K562 treated with DMSO at 1 percent for 12 hours (cell line): Measurements from ENCODE around the gene TGDS. TPM values are rescaled to one million over a fixed set of nuclear protein-coding genes. Genes with fewer than 3 reads are reported as not detected.

ENCODE experiments used
- total RNA-seq: library from RNA; unstranded; fragments of 300-600 nt; gene quantifications from 2 replicates; pipeline ENCODE4 v1.2.3, GENCODE V29; 2022; ENCODE audit not compliant: insufficient read depth

TGDS gene, protein sequence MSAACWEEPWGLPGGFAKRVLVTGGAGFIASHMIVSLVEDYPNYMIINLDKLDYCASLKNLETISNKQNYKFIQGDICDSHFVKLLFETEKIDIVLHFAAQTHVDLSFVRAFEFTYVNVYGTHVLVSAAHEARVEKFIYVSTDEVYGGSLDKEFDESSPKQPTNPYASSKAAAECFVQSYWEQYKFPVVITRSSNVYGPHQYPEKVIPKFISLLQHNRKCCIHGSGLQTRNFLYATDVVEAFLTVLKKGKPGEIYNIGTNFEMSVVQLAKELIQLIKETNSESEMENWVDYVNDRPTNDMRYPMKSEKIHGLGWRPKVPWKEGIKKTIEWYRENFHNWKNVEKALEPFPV
- 5.4 and 11.5 TPM in 2 replicates for total RNA-seq

DNA sequence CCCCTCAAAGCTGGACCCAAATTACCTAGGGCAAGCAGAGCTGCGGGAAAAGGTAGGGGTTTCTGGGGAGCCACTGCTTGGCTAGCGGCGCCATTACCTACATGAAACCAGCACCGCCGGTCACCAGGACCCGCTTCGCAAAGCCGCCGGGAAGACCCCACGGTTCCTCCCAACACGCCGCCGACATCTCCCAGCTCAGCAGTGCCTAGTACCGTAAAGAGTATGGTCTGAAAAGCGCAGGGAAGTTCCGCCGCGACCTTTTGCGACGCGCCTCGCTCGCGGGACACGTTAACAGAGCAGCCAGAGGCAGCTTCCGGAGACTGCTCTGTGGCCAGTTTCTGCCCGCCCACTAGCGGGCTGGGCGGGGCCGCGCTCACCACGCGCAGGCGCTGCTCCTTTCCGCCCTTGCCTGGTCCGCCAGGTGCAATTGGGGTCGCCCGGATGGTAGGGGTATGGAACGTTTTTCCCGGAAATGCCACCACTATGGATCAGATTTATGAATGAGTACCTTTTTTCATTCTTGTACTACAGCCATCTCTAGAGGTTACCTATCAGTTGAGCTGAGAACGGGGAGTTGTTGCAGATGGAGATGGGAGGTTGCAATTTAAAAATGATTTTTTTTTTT lies at the start of gene TGDS:
Gene TGDS, minus strand, starts transcription at position 203 of the 625 bp plus-strand sequence. Its CDS starts 16 bp downstream, at position 187.

DNA sequence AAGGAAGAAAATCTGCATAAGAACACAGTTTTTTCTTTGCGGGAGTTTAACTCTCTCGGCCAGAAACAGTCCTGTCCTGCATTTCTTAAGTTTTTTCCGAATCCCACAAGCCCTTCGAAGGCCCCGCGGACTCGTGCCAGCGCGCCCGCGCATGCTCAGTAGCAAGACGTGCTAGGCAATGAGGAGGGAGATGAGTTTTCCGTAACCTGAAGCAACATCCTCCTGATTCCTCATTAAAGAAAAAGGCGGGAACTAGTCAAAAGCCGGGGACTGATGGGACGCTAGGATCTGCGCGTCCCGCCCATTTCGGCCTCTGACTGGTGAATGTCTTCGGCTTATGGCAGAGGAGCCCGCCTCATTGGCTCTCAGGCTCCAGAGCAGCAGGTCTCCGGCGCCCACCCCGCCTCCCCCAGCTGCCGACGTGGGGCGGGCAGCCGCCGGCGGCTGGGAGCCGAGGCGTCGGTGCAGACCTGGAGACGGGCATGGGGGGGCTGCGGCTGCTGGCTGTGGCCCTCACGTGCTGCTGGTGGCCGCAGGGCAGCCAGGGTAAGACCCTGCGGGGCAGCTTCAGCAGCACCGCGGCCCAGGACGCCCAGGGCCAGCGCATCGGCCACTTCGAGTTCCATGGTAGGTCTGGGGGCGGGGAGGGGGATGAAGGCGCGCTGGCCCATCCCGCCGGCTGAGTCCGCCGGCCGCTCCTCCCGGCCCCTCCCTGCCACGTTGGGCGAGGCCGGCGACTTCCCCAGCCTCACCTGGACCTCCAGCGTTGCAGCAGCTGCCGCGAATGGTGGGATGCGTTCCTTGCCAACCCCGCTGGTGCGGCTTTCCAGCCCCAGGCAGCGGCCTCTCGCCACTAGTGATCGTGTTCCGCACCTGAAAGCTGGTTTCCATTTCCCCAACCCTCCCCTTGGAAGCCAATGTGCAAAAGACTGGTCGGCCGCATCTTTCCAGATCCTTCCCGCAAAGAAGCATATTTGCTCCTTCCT lies 5.8 kb upstream of the TGDS start, which contains the start of gene GPR180:
Gene GPR180, plus strand, starts transcription at position 412 of the 986 bp plus-strand sequence. Its CDS starts 71 bp downstream, at position 483.

Other genes starting within 250 kb of the TGDS start
- gene DCT, start 116.5 kb downstream of the TGDS start, total RNA-seq, result 0.15 and 0.88 TPM in 2 replicates
- gene GPR180, start 5.7 kb upstream of the TGDS start, total RNA-seq, result 0.65 and 1.6 TPM in 2 replicates
- not detected in 2 replicates for gene SOX21, start 116.4 kb upstream of the TGDS start, total RNA-seq